Measurements from ENCODE around the gene NDC1.

GRCh38 chr1:53868565-53868964 lies 30.5 kb upstream of the NDC1 start:
- TF ChIP-seq CTCF (IDR thresholded peaks at IDR 0.05) = no peak
- no peak for TF ChIP-seq POLR2A (IDR thresholded peaks at IDR 0.05)

All from sigmoid colon (tissue), 3 donors.